HEK293 (cell line): Measurements from ENCODE around the gene GRAMD1C.

Experiments used
- ZNF138 ChIP-seq: fragments of 450-650 bp; formaldehyde crosslinking; IDR thresholded peaks from 2 replicates; pipeline ENCODE4 v1.5.1; 2016; ENCODE audit warnings: missing biosample characterization, missing genetic modification characterization, borderline replicate concordance
- ZNF561 ChIP-seq: fragments of 450-650 bp; IDR thresholded peaks from 2 replicates; pipeline ENCODE4 v1.5.1; 2018; ENCODE audit warnings: missing biosample characterization, missing genetic modification characterization, borderline replicate concordance
- ZNF660 ChIP-seq: fragments of 450-650 bp; IDR thresholded peaks from 2 replicates; pipeline ENCODE4 v1.5.1; 2018; ENCODE audit warnings: missing biosample characterization, mild to moderate bottlenecking, missing genetic modification characterization
- TF ChIP-seq, protein P1 (sequence below): fragments of 450-650 bp; formaldehyde crosslinking; IDR thresholded peaks from 2 replicates; pipeline ENCODE4 v1.5.1; 2016; ENCODE audit warnings: missing biosample characterization, missing genetic modification characterization
- TF ChIP-seq, protein P2 (sequence below): sonication (generic); formaldehyde crosslinking; IDR thresholded peaks from 2 replicates; pipeline ENCODE4 v1.8.1; 2022; ENCODE audit warnings: mild to moderate bottlenecking, moderate library complexity, missing genetic modification reagents

DNA sequence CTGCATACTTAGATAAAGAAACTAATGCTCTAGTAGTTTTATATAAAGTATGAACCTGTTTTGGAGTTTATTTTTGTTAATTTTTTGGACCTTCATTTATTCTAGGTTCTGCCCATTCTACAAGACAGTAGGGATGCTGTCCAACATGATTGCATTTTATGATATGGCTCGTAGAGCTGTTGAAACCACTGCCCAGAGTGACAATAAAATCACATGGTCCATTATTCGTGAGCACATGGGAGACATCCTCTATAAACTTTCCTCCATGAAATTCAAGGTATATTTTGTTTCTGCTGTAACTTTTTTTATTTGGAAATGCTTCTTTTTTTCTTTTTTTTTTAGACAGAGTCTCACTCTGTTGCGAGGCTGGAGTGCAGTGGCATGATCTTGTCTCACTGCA is 33.3 kb upstream of the GRAMD1C start:
- TF ChIP-seq, protein P1, sequence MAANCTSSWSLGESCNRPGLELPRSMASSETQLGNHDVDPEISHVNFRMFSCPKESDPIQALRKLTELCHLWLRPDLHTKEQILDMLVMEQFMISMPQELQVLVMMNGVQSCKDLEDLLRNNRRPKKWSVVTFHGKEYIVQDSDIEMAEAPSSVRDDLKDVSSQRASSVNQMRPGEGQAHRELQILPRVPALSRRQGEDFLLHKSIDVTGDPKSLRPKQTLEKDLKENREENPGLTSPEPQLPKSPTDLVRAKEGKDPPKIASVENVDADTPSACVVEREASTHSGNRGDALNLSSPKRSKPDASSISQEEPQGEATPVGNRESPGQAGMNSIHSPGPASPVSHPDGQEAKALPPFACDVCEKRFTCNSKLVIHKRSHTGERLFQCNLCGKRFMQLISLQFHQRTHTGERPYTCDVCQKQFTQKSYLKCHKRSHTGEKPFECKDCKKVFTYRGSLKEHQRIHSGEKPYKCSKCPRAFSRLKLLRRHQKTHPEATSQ, result no peak
- TF ChIP-seq, protein P2, sequence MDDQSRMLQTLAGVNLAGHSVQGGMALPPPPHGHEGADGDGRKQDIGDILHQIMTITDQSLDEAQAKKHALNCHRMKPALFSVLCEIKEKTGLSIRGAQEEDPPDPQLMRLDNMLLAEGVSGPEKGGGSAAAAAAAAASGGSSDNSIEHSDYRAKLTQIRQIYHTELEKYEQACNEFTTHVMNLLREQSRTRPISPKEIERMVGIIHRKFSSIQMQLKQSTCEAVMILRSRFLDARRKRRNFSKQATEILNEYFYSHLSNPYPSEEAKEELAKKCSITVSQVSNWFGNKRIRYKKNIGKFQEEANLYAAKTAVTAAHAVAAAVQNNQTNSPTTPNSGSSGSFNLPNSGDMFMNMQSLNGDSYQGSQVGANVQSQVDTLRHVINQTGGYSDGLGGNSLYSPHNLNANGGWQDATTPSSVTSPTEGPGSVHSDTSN, result no peak
- TF ChIP-seq ZNF138 (tag by site-specific recombination), result no peak
- no peak for TF ChIP-seq ZNF561 (tag by site-specific recombination)
- TF ChIP-seq ZNF660 (tag by site-specific recombination), result no peak
